AG09319 (cell line): ENCODE data around the gene PDXP.
"Not testable (repeated sequence)": the region's sequence is repeated elsewhere in the genome, so short reads cannot be mapped to it uniquely, and the experiment has no call there.

Experiments used
- DNase-seq: peaks from one replicate; pipeline ENCODE4 v3.0.0-alpha.2; 2010; ENCODE audit warnings: low read depth; ENCODE audit errors: extremely low read depth
- TF ChIP-seq, protein P1 (sequence below): IDR thresholded peaks from 2 replicates; pipeline ENCODE4 v1.5.1; 2011; ENCODE audit warnings: low read depth, mild to moderate bottlenecking, inconsistent platforms, low read length, moderate library complexity

Gene PDXP

DNA sequence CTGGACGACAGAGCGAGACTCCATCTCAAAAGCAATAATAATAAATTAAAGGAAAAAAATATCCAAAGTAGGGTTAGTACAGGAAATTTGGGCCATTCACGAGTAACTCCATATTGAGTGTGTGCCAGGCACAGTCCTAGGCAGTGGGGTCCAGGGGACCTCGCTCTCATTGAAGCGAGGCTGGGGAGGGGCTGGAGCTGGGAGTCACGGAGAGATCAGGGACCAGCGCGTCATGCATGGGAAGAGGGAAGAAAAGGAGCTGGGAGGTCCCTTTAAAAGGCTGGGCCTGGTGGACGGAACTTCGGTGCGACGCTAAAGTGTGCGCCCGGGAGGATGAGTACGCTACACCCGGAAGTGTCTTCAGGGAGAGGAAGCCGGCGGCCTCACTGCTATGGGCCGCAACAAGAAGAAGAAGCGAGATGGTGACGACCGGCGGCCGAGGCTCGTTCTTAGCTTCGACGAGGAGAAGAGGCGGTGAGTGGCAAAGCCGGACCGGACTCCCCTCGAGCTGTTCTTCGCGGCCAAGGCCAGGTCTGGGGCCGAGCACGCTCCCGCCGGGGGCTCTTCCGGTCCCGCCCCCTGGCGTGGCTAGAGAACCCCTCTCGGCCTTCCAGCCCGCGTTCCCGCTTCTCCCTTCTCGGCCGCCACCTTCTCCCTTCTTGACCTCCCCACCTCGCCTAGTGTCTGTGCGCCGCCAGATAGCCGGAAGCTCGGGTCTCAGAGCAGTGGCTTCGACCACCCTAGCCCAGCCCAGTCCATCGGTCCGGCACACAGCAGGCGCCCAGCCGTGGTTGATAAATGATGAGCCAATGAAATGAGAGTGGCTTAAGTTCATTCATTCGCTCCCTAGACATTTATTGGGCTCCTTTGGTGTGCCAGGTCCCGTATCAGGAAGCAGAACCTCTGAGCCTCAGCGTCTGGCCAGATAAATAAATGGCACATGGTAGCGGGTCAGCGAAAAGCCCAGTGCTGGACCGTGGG is 27.8 kb downstream of the PDXP start, which contains the start of gene NOL12:
TSS of gene NOL12 (plus strand) at position 342 of the 981 bp plus-strand sequence. CDS start at position 392, 50 bp downstream.
- TF ChIP-seq, protein P1, sequence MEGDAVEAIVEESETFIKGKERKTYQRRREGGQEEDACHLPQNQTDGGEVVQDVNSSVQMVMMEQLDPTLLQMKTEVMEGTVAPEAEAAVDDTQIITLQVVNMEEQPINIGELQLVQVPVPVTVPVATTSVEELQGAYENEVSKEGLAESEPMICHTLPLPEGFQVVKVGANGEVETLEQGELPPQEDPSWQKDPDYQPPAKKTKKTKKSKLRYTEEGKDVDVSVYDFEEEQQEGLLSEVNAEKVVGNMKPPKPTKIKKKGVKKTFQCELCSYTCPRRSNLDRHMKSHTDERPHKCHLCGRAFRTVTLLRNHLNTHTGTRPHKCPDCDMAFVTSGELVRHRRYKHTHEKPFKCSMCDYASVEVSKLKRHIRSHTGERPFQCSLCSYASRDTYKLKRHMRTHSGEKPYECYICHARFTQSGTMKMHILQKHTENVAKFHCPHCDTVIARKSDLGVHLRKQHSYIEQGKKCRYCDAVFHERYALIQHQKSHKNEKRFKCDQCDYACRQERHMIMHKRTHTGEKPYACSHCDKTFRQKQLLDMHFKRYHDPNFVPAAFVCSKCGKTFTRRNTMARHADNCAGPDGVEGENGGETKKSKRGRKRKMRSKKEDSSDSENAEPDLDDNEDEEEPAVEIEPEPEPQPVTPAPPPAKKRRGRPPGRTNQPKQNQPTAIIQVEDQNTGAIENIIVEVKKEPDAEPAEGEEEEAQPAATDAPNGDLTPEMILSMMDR: no peak

DNA sequence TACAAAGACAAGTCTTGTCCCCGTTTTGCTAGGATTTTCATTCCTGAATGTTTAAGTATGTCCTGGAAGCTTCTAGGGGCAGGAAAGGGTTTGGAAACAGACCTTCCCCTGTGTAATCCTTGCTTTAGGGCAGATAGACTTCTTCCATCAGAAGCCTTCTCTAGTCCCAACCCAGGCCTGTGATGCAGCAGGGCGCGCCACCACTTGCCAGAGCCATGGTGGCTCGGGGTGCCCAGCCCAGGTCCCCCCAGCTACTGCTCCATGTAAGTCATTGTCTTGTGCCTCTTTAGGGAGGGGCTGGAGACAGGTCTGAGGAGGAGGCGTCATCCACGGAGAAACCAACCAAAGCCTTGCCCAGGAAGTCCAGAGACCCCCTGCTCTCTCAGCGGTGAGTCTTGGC is 31.9 kb downstream of the PDXP start:
- TF ChIP-seq, protein P1: no peak
- DNase-seq: no peak

More for the DNA sequence above, 27.8 kb downstream of the PDXP start, which contains the start of gene NOL12:
- DNase-seq: no peak

DNA sequence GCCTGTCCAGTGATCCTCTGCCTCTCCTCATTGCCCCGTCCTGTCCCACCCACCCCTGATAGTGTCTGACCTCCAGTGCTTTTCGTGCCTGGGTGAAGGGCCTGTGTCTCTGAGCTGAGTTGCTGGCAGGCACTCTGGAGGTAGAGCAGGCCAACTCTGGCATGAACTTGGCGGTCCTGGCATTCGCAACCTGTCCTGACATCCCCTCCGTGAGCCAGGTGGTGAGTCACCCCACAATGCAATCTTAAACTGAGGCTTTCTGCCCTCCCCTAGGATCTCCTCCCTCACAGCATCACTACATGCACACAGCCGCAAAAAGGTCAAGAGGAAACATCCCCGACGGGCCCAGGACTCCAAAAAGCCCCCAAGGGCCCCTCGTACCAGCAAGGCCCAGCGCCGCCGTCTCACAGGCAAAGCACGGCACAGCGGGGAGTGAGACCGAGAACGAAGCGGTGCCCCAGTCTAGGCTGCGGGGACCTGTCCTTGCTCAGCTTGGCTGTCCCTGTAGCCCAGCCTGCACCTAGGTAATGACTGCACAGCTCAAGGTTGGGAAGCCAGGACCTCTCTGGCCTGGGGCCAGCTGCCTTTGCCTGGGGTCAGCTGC is 32.5 kb downstream of the PDXP start:
- TF ChIP-seq, protein P1: no peak
- no peak for DNase-seq

DNA sequence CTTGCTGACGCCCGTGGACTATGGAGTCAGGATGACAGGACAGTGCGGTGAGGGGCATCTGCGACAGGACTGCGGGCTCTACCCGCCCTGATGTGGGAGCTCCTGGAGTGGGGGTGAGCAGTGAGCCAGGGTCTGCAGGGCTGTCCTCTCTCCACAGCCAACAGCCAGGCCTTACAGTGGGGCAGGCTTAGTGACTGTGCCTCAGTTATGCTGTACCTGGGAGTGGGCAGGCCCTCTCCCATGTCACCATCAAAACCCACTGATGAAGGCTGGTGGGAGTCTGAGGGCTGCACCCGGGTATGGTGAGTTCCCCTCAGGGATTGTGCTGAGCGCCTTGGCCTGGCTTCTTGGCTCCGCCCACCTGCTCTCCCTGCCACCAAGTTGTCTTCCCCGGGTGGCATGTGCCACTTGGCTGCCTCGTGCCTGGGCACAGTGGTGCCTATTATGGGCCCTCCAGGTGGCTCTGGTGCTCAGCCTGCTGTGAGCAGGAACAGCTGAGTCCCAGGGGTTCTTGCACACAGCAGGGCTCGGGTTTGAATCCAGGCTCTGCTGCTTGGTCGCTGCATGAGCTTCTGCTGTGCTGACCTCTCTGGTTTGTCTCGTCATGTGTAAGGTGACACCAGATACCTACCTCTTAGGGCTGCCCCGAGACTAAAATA is 34.2 kb downstream of the PDXP start:
- no peak for DNase-seq
- TF ChIP-seq, protein P1: no peak

DNA sequence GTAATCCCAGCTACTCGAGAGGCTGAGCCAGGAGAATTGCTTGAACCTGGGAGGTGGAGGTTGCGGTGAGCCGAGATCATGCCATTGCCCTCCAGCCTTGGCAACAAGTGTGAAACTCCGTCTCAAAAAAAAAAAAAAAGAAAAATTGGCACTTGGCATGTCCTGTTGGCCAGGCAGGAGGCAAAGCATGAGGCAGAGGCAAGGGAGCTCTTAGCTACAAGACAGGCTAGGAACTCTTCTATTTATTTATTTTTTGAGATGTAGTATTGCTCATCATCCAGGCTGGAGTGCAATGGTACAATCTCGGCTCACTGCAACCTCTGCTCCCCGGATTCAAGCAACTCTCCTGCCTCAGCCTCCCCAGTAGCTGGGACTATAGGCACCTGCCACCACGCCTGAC is 35.6 kb downstream of the PDXP start:
- not testable (repeated sequence) for DNase-seq

DNA sequence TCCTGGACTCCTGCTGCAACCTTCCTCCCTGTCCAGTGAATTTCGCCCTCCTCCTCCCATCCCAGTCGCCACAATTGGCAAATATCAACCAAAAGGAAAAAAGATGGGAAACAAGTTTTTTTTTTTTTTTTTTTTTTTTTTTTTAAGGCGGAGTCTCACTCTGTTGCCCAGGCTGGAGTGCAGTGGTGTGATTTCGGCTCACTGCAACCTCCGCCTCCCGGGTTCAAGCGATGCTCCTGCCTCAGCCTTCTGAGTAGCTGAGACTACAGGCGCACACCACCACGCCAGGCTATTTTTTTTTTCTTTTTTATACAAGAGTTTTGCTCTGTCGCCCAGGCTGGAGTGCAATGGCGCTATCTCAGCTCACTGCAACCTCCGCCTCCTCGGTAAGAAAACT is 37.7 kb downstream of the PDXP start:
- DNase-seq: not testable (repeated sequence)

DNA sequence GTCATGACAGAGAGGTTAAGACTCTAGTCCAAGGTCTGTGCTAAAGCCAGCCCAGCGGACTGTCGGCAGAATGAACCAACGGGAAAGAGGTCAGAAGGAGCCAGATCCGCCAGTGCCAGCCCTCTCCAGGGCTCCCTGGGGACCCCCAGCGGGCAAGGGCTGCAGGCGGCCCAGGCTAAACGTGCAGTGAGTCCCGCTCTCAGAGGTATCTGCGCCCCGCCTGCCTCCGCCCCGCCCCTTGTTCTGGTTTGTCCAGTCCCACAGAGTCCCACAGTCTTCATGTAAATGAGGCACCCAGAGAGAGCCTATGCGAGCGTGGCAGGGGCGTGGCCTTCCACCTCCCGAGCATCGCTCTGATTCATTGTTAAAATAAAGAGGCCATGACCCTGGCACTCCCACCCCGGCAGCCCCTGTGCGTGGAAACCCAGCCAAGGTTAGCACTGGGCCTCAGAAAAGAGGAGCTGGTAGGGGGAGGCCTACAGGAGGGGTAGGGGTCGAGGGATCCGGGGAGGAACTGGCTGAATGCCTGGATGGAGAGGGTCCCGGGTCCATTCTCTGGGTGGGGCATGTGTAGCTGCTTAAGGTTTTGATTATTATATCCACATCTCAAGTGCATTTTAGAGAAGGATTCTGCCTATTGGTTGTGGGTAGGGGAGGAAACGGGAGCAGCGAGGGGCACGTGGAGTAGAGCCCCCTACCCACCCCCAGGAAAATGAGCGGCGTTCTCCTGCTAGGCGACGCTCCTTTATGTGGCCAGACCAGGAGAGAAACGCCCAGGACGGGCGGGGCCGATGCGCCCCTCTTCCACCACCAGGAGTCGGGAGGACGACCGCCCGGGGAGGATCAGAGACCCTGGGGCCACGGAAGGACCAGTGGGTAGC is 38.4 kb downstream of the PDXP start, which contains the start of gene TRIOBP:
TSS of gene TRIOBP (plus strand) at position 392 of the 881 bp plus-strand sequence. CDS start 4,318 bp downstream, outside the sequence.
- TF ChIP-seq, protein P1: peak; percentile 50
- peak; percentile 79 for DNase-seq
